ENCODE results near the gene MASP1. TPM values are rescaled to one million over a fixed set of nuclear protein-coding genes. Genes with fewer than 3 reads are reported as not detected.

The MASP1 gene
- total RNA-seq, 1 experiment from 2014 or later, result 1.0 TPM

DNA sequence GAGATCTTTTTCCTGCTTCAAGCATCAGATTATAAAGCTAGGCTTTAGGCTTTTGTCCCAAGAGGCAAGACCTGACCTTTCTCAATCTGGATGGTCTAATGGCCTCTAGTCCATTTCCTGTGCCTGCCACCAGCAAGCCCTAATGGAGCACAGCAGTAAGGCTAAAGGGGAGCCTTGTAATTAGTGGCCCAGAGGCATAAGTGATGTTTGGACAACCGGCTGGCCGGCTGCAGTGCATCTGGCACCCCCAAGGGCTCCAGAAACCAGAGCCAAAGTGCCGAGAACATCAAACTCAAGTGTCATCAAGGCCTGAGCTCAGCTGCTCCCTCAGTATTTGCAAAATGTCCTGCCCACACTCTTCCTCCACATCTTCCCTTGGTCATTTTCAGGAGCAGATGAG is 44.8 kb upstream of the MASP1 start:
- H3K36me3 Mint-ChIP-seq (ENCODE audit: insufficient read depth in 1 of 3, low read depth in 3 of 3), result no peaks in the 10 kb centered on the region; a peak in 2 of 7 replicates

More for the DNA sequence above, 44.8 kb upstream of the MASP1 start:
- no peak for DNase-seq
- no peak overlapping the region for H2BK120ac ChIP-seq (ENCODE audit: low read depth, low read length, poor library complexity, severe bottlenecking)
- Mint-ChIP-seq H3K9me3 (no peaks in the 10 kb centered on the region), H3K27me3 (ENCODE audit: low read depth) (no peaks in the 10 kb centered on the region; the same call in 1 of the 2 replicates), H3K27ac (no peak overlapping the region), H3K4me1 (peaks cover 16 to 20% of the 10 kb centered on the region in 2 experiments), H3K4me3 (no peak overlapping the region)
- H3K27me3 ChIP-seq (ENCODE audit: insufficient read depth, low read length), result no peaks in the 10 kb centered on the region
- no peak overlapping the region for H3K14ac ChIP-seq (ENCODE audit: insufficient read depth, low read length)
- H3K56ac ChIP-seq (ENCODE audit: insufficient read length, low read depth, low read length), result no peak overlapping the region
- H3K23me2 ChIP-seq (ENCODE audit: insufficient read length, low read depth, low read length, poor library complexity, severe bottlenecking), result no peaks in the 10 kb centered on the region
- H3T11ph ChIP-seq (ENCODE audit: low read length), result no peak overlapping the region
- no peak overlapping the region for H3K18ac ChIP-seq (ENCODE audit: insufficient read length, low read depth, low read length)
- H3K27ac ChIP-seq (ENCODE audit: insufficient read length, low read depth, low read length), result no peak overlapping the region
- no peak overlapping the region for H3K4ac ChIP-seq (ENCODE audit: low read depth, low read length)
- no peak overlapping the region for H2BK12ac ChIP-seq (ENCODE audit: insufficient read length, low read depth, low read length)
- no CpG with 5 or more reads among the region's 3 CpGs for WGBS (ENCODE audit: extremely low coverage, insufficient read length, low lambda C conversion rate)
- no peak overlapping the region for H2AFZ ChIP-seq (ENCODE audit: low read length)
- H2BK20ac ChIP-seq (ENCODE audit: low read depth, low read length, poor library complexity, severe bottlenecking), result no peak overlapping the region
- no peak overlapping the region for H2AK5ac ChIP-seq (ENCODE audit: insufficient read length, low read length)
- no peak overlapping the region for H2BK15ac ChIP-seq (ENCODE audit: low read depth, low read length)
- no peaks in the 10 kb centered on the region for H4K20me1 ChIP-seq (ENCODE audit: control insufficient read depth, insufficient read depth, insufficient read length)
- no peaks in the 10 kb centered on the region for H3K79me2 ChIP-seq (ENCODE audit: insufficient read depth, low read length)
- H4K8ac ChIP-seq (replicated peaks; ENCODE audit: insufficient read length, low read depth, low read length), result no peak overlapping the region
- no peak overlapping the region for H4K91ac ChIP-seq (ENCODE audit: insufficient read length, low read depth, low read length)
- H3K23ac ChIP-seq (ENCODE audit: insufficient read length, low read depth, low read length), result no peak overlapping the region
- H4K5ac ChIP-seq (ENCODE audit: insufficient read length, low read depth, low read length), result no peak overlapping the region
- H3K9me3 ChIP-seq (ENCODE audit: control insufficient read depth, low read depth, low read length), result no peaks in the 10 kb centered on the region
- no peaks in the 10 kb centered on the region for H3K79me1 ChIP-seq (ENCODE audit: insufficient read depth, low read depth, low read length, poor library complexity, severe bottlenecking)
- no peak overlapping the region for H3K9ac ChIP-seq (ENCODE audit: extremely low read depth, insufficient read length, low read length)
- no peaks in the 10 kb centered on the region; the same call in 1 of the 2 replicates for H3K4me1 ChIP-seq (ENCODE audit: insufficient read depth, low read length)
- TF ChIP-seq, protein P1, sequence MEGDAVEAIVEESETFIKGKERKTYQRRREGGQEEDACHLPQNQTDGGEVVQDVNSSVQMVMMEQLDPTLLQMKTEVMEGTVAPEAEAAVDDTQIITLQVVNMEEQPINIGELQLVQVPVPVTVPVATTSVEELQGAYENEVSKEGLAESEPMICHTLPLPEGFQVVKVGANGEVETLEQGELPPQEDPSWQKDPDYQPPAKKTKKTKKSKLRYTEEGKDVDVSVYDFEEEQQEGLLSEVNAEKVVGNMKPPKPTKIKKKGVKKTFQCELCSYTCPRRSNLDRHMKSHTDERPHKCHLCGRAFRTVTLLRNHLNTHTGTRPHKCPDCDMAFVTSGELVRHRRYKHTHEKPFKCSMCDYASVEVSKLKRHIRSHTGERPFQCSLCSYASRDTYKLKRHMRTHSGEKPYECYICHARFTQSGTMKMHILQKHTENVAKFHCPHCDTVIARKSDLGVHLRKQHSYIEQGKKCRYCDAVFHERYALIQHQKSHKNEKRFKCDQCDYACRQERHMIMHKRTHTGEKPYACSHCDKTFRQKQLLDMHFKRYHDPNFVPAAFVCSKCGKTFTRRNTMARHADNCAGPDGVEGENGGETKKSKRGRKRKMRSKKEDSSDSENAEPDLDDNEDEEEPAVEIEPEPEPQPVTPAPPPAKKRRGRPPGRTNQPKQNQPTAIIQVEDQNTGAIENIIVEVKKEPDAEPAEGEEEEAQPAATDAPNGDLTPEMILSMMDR (conservative IDR thresholded peaks at IDR 0.05), result no peak
- no peak overlapping the region for H3K4me2 ChIP-seq (ENCODE audit: insufficient read depth, insufficient read length, low read length)
- no peak overlapping the region for H2BK5ac ChIP-seq (ENCODE audit: insufficient read length, low read length)

Measured in H9 (cell line).